Subcutaneous abdominal adipose tissue (tissue), 5 donors: ENCODE data around the gene TBCA.
"Not testable (repeated sequence)": the region's sequence is repeated elsewhere in the genome, so short reads cannot be mapped to it uniquely, and the experiment has no call there.

Experiments used
- H3K27ac ChIP-seq: one replicate; pipeline ENCODE4 v1.7.0; 2013; ENCODE audit warnings: low read depth, mild to moderate bottlenecking, inconsistent platforms, low read length, moderate library complexity
- H3K27me3 ChIP-seq, 5 donors: one replicate each; pipeline ENCODE4 v1.7.0; 2013; ENCODE audit warnings: low read length in 5 of 5, inconsistent platforms in 1 of 5; ENCODE audit not compliant: control insufficient read depth in 5 of 5, insufficient read depth in 4 of 5
- H3K36me3 ChIP-seq, 5 donors: one replicate each; pipeline ENCODE4 v1.7.0; 2013; ENCODE audit warnings: low read length in 5 of 5; ENCODE audit not compliant: control insufficient read depth in 5 of 5, insufficient read depth in 5 of 5
- H3K4me1 ChIP-seq, 5 donors: one replicate each; pipeline ENCODE4 v1.7.0; 2013; ENCODE audit warnings: low read length in 5 of 5, mild to moderate bottlenecking in 3 of 5, moderate library complexity in 1 of 5; ENCODE audit not compliant: control insufficient read depth in 5 of 5, insufficient read depth in 5 of 5
- H3K4me3 ChIP-seq, 5 donors: one replicate each; pipeline ENCODE4 v1.7.0; 2013; ENCODE audit warnings: low read length in 5 of 5, low read depth in 1 of 5
- H3K9ac ChIP-seq, 5 donors: one replicate each; pipeline ENCODE4 v1.7.0; 2013; ENCODE audit warnings: low read length in 5 of 5, mild to moderate bottlenecking in 4 of 5, moderate library complexity in 3 of 5
- H3K9me3 ChIP-seq, 5 donors: one replicate each; pipeline ENCODE4 v1.7.0; 2013; ENCODE audit warnings: low read length in 5 of 5; ENCODE audit not compliant: control insufficient read depth in 5 of 5
- donor health status: healthy.
- donor health status: healthy.
- donor health status: healthy.
- donor health status: healthy.
- donor health status: healthy.

TBCA gene

DNA sequence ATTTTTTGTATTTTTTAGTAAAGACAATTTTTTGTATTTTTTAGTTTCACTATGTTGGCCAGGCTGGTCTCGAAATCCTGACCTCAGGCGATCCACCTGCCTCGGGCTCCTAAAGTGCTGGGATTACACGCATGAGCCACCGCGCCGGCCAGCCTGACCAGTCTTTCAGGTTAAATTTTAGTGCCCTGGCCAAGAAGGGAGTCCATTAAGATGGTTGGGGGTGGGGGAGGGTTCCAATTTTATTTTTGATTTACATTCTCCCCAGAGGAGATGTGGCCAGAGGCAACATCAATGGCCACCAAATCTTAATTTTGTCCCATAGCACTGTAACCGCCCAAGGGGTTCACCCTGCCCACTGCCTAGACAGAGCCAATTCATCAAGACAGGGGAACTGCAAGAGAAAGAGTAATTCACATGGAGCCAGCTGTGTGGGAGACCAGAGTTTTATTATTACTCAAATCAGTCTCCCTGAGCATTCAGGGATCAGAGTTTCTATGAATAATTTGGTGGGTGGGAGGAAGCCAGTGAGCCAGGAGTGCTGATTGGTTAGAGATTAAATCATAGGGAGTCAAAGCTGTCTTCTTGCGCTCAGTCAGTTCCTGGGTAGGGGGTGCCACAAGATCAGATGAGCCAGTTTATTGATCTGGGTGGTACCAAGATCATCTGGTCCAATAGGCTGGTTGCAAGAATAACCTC lies 24.7 kb downstream of the TBCA start:
- H3K4me1 ChIP-seq = peaks cover 0 to 3% (median 0%) of the 10 kb centered on the region in 5 donors
- H3K36me3 ChIP-seq = no peaks in the 10 kb centered on the region
- no peak overlapping the region for H3K4me3 ChIP-seq
- no peak overlapping the region for H3K27ac ChIP-seq
- H3K9ac ChIP-seq = no peak overlapping the region
- no peaks in the 10 kb centered on the region for H3K9me3 ChIP-seq
- H3K27me3 ChIP-seq = no peaks in the 10 kb centered on the region

DNA sequence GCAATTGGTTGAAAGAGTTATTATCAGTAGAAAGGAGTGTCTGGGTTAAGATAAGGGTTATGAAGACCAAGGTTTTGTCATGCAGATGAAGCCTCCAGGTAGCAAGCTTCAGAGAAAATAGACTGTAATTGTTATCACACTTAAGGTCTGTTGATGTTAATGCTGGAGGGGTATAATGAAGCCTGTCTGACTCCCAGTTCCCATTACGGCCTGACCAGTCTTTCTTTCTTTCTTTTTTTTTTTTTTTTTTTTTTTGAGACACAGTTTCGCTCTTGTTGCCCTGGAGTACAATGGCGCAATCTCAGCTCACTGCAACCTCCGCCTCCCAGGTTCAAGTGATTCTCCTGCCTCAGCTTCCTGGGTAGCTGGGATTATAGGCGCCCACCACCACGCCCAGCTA lies 25.2 kb downstream of the TBCA start:
- H3K4me1 ChIP-seq, H3K9ac ChIP-seq, H3K36me3 ChIP-seq, H3K9me3 ChIP-seq, H3K27me3 ChIP-seq, H3K27ac ChIP-seq, H3K4me3 ChIP-seq: not testable (repeated sequence)

DNA sequence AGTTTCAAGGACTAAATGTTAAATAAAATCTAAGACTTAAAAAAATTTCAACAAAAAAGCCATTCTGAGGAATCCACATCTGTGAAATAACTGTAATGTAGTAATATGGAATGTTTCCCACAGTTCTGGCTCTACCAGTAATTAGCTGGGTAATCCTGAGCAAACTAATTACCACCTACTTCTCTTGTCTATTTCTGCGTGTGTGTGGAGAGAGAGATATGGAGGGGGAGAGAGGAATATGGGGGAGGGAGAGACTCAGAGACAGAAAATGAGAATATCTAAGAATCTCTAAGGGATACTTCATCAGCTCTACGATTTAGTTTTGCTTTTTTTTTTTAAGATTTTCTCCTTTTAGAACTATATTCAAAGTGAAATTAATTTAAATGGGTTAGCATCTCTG lies 28.0 kb downstream of the TBCA start:
- Histone ChIP-seq H3K4me3 (no peak overlapping the region), H3K9ac (no peak overlapping the region), H3K4me1 (peaks cover 0 to 11% (median 10%) of the 10 kb centered on the region in 5 donors), H3K9me3 (no peaks in the 10 kb centered on the region), H3K27me3 (no peaks in the 10 kb centered on the region), H3K36me3 (no peaks in the 10 kb centered on the region), H3K27ac (no peak overlapping the region)

DNA sequence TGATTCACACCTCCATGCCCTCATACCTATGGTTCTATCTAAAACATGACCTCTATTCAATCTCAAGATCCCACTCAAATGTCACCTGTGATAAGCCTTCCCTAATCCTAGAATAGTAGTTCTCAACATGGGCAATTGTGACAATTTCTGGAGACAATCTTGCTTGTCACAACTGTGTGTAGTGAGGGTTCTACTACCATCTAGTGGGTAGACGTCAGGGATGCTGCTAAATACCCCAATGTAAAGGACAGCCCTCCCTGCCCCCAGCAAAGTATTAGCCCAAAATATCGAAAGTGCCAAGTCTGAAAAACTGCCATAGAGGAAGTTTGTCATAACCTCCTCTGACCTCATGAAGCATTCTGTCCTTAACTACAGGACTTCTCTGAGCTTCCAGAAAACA lies 32.0 kb downstream of the TBCA start:
- Histone ChIP-seq H3K27ac (no peak overlapping the region), H3K36me3 (no peaks in the 10 kb centered on the region), H3K27me3 (no peaks in the 10 kb centered on the region), H3K4me1 (peaks cover 0 to 17% (median 11%) of the 10 kb centered on the region in 5 donors), H3K9me3 (no peaks in the 10 kb centered on the region), H3K9ac (no peak overlapping the region), H3K4me3 (no peak overlapping the region)

DNA sequence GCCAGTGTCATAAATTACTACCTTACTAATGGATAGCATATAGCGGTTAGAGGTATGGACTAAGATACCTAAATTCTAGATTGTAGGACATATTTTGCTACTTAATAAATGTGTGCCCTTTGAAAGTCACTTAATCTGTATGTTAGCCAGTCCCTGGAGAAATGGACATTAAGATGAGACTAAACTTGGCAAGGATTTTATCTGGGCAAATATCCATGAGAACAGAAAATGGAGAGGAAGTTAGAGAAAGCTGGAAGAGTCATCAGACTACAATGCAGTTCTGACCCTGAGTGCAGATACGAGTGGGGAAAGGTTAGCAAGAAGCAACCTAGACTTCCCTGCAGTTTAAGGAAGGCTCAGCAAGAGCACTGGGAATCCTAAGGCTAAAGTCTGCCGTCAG lies 33.0 kb downstream of the TBCA start:
- Histone ChIP-seq H3K9me3 (no peaks in the 10 kb centered on the region), H3K27me3 (no peaks in the 10 kb centered on the region), H3K4me3 (no peak overlapping the region), H3K9ac (no peak overlapping the region), H3K4me1 (peaks cover 0 to 17% (median 11%) of the 10 kb centered on the region in 5 donors), H3K27ac (no peak overlapping the region), H3K36me3 (no peaks in the 10 kb centered on the region)

DNA sequence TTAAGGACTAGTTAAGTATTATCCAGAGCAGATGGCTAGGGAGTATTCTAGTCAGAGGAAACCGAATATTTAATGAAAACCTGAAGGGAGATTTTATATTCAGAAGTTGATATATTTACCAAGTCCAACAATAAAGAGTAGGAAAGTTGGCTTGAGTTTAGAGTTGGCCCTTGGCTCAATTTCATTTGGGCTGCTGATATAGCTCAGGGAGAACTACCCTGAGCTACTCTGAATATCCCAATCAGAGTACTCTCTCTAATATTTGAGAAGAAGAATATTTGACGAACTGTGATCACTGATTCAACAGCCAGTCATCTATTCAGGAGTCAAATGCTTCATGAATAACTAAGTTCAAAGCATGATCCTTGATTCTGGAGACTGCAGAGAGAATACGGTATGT lies 34.5 kb downstream of the TBCA start:
- Histone ChIP-seq H3K4me3 (no peak overlapping the region), H3K4me1 (peaks cover 0 to 17% (median 11%) of the 10 kb centered on the region in 5 donors), H3K9ac (no peak overlapping the region), H3K9me3 (no peaks in the 10 kb centered on the region), H3K36me3 (no peaks in the 10 kb centered on the region), H3K27ac (no peak overlapping the region), H3K27me3 (no peaks in the 10 kb centered on the region)

DNA sequence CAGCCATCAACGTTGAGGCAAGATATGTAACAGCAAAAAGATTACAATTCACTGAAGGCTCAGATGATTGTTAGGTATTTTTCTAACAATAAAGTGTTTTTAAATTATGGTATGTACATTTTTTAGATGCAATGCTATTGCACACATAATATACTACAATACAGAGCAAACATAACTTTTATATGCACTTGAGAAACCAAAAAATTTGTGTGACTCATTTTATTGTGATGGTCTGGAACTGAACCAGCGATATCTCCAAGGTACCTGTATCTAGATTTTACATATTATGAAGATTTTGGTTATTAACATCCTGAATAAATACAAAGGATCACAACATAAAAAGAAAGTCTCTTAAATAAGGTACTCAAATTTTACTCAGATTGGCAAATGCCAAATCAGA lies 41.3 kb downstream of the TBCA start:
- Histone ChIP-seq H3K9ac (no peak overlapping the region), H3K27ac (no peak overlapping the region), H3K27me3 (no peaks in the 10 kb centered on the region), H3K4me1 (peaks cover 0 to 8% (median 0%) of the 10 kb centered on the region in 5 donors), H3K4me3 (no peak overlapping the region), H3K9me3 (peaks cover 0 to 2% (median 0%) of the 10 kb centered on the region in 5 donors), H3K36me3 (no peaks in the 10 kb centered on the region)

DNA sequence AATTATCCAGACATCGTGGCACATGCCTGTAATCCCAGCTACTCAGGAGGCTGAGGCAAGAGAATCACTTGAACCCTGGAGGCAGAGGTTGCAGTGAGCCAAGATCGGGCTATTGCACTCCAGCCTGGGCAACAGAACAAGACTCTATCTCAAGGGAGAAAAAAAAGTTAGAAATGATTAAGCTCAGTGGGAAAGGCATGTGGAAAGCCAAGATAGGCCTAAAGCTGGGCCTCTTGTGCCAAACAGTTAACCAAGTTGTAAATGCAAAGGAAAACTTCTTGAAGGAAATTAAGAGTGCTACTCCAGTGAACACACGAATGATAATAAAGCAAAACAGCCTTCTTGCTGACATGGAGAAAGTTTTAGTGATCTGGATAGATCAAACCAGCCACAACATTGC lies 43.0 kb downstream of the TBCA start:
- H3K9ac ChIP-seq = no peak overlapping the region

DNA sequence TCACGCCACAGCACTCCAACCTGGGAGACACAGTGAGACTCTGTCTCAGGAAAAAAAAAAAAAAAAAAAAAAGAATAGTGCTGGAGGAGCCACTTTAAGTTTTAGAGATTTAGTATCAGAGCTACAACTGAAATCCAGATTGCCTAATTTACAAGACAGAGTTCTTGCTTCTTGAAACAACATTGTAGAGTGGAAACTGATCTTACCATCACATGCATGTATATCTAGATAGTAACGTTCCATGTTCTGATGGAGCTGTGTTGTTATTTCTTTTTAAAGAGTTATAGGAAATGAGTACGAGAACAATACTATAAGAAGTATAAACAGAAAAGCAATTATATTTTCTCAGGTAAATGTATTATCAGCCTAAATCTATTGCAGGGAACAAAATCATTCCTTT lies 48.9 kb downstream of the TBCA start:
- Histone ChIP-seq H3K27ac (no peak overlapping the region), H3K36me3 (no peaks in the 10 kb centered on the region), H3K4me1 (no peaks in the 10 kb centered on the region), H3K4me3 (no peak overlapping the region), H3K27me3 (no peaks in the 10 kb centered on the region), H3K9me3 (no peaks in the 10 kb centered on the region), H3K9ac (no peak overlapping the region)

More for the DNA sequence above, 43.0 kb downstream of the TBCA start:
- H3K4me1 ChIP-seq = peaks cover 0 to 8% (median 0%) of the 10 kb centered on the region in 5 donors
- no peak overlapping the region for H3K27ac ChIP-seq
- peaks cover 0 to 2% (median 0%) of the 10 kb centered on the region in 5 donors for H3K9me3 ChIP-seq
- H3K36me3 ChIP-seq = no peaks in the 10 kb centered on the region
- H3K27me3 ChIP-seq = no peaks in the 10 kb centered on the region
- H3K4me3 ChIP-seq = no peak overlapping the region

DNA sequence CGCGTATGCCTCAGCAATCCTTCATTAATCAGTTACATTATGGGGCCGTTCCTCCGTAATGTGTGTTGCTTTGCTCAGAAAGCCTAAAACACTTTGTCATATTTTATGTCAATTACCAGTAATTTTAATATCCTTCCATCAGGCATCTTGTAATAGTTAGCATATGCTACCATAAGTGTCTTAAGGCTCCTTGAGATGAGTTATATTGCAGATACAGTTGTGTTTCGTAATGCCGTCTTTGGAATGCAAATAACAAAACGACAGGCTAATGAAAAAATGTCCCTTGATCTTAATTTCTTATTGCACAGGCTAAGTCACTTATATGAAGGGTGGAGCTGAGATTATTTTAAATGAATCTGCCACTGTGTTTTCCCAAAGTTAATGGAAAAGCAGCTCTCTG lies 50.5 kb downstream of the TBCA start:
- Histone ChIP-seq H3K27me3 (no peaks in the 10 kb centered on the region), H3K4me3 (no peak overlapping the region)

More for the DNA sequence above, 50.5 kb downstream of the TBCA start:
- Histone ChIP-seq H3K9me3 (no peaks in the 10 kb centered on the region), H3K27ac (no peak overlapping the region), H3K4me1 (no peaks in the 10 kb centered on the region), H3K9ac (no peak overlapping the region), H3K36me3 (no peaks in the 10 kb centered on the region)
